Stimulated activated CD8-positive, alpha-beta memory T cell treated with anti-CD3 and anti-CD28 coated beads, Interleukin-12 subunit alpha, Interleukin-12 subunit beta, amount 100 ng/mL, for 1 hour (primary cell): ENCODE results near the gene WNT5A.

Experiments used
- DNase-seq: peaks from one replicate; pipeline ENCODE4 v3.0.0-alpha.2; 2020; ENCODE audit warnings: low read depth

Gene WNT5A

GRCh38 chr3:55446850-55447249 lies 40.3 kb downstream of the WNT5A start:
- DNase-seq, result no peak

GRCh38 chr3:55445551-55445950 lies 41.6 kb downstream of the WNT5A start:
- DNase-seq, result no peak

- DNase-seq, result no peak
Measured at GRCh38 chr3:55443346-55443745, 43.8 kb downstream of the WNT5A start.

GRCh38 chr3:55442861-55443260 lies 44.2 kb downstream of the WNT5A start:
- no peak for DNase-seq

- no peak for DNase-seq
Measured at GRCh38 chr3:55441499-55441898, 45.6 kb downstream of the WNT5A start.

- DNase-seq, result no peak
Measured at GRCh38 chr3:55440104-55440708, 46.9 kb downstream of the WNT5A start.

GRCh38 chr3:55439657-55440056 lies 47.4 kb downstream of the WNT5A start:
- DNase-seq, result no peak

- DNase-seq, result no peak
Measured at GRCh38 chr3:55436644-55437043, 50.5 kb downstream of the WNT5A start.

GRCh38 chr3:55435491-55435890 lies 51.6 kb downstream of the WNT5A start:
- DNase-seq, result no peak

- no peak for DNase-seq
Measured at GRCh38 chr3:55434789-55435188, 52.3 kb downstream of the WNT5A start.

GRCh38 chr3:55431041-55431440 lies 56.1 kb downstream of the WNT5A start:
- DNase-seq, result no peak

GRCh38 chr3:55427739-55428138 lies 59.4 kb downstream of the WNT5A start:
- DNase-seq, result no peak

GRCh38 chr3:55426486-55426885 lies 60.6 kb downstream of the WNT5A start:
- DNase-seq, result no peak

GRCh38 chr3:55423782-55424181 lies 63.3 kb downstream of the WNT5A start:
- DNase-seq, result no peak

- DNase-seq, result no peak
Measured at GRCh38 chr3:55417211-55417610, 69.9 kb downstream of the WNT5A start.

- DNase-seq, result no peak
Measured at GRCh38 chr3:55416331-55416821, 70.7 kb downstream of the WNT5A start.
